Testis (tissue), 3 donors: Measurements from ENCODE around the gene KIF2C. TPM values are rescaled to one million over a fixed set of nuclear protein-coding genes. Genes with fewer than 3 reads are reported as not detected.

ENCODE experiments used
- DNase-seq: peaks from one replicate; pipeline ENCODE4 v3.0.0-alpha.2; 2019
- H3K27ac ChIP-seq, 2 donors: fragments of 200-600 bp; sonication (generic); one replicate each; pipeline ENCODE4 v1.5.1; 2019
- H3K27me3 ChIP-seq: fragments of 200-600 bp; sonication (generic); one replicate; pipeline ENCODE4 v1.5.1; 2019
- H3K36me3 ChIP-seq: fragments of 200-600 bp; sonication (generic); one replicate; pipeline ENCODE4 v1.5.1; 2017; ENCODE audit warnings: low read depth; ENCODE audit errors: missing control alignments
- H3K4me1 ChIP-seq: fragments of 200-600 bp; sonication (generic); one replicate; pipeline ENCODE4 v1.5.1; 2019
- H3K4me3 ChIP-seq, 2 donors: fragments of 200-600 bp; sonication (generic); one replicate each; pipeline ENCODE4 v1.5.1; 2017 to 2019
- H3K9me3 ChIP-seq: fragments of 200-600 bp; sonication (generic); one replicate; pipeline ENCODE4 v1.5.1; 2017
- POLR2A ChIP-seq: fragments of 450-650 bp; IDR thresholded peaks from one replicate; pipeline ENCODE4 v1.6.1; 2017; ENCODE audit warnings: antibody characterized with exemption, mild to moderate bottlenecking, moderate library complexity
- WGBS, 2 donors: methylation state at CpG; one replicate each; pipeline ENCODE4 v1.1.5; 2018; 5-methylcytosine and 5-hydroxymethylcytosine counted together
- intact Hi-C: fragments of 100-400 bp; cut with DNase I; formaldehyde crosslinking; loops from one replicate; pipeline ENCODE4 v1.15.1; 2023; ENCODE audit warnings: low total_unique reads
- polyA plus RNA-seq: library from polyadenylated mRNA; stranded (reverse); fragments of 350-450 nt; fragmentation: Illumina TruSeq; extraction: RNeasy Lipid Tissue Mini Kit (QIAGEN cat#74804); gene quantifications from one replicate; pipeline ENCODE4 v1.2.3, GENCODE V29; 2014; ENCODE audit warnings: low read depth, low replicate concordance; ENCODE audit not compliant: insufficient read depth
- total RNA-seq, 2 donors: library from RNA; depleted of rRNA; stranded (reverse); fragments of >200 nt; gene quantifications; one replicate each; pipeline ENCODE4 v1.2.3, GENCODE V29; 2016
- TF ChIP-seq, protein P1 (sequence below), 3 experiments: fragments of 450-650 bp in 2 of 3; fragments of 200-600 bp in 1 of 3; sonication (generic) in 1 of 3; IDR thresholded peaks; one replicate each; pipeline ENCODE4 v1.5.1; 2016 to 2019; ENCODE audit warnings: antibody characterized with exemption in 3 of 3, mild to moderate bottlenecking in 2 of 3, moderate library complexity in 1 of 3

KIF2C gene
- total and polyA plus RNA-seq, 3 donors from 2014 or later, result 53.5 to 167 (median 130) TPM

DNA sequence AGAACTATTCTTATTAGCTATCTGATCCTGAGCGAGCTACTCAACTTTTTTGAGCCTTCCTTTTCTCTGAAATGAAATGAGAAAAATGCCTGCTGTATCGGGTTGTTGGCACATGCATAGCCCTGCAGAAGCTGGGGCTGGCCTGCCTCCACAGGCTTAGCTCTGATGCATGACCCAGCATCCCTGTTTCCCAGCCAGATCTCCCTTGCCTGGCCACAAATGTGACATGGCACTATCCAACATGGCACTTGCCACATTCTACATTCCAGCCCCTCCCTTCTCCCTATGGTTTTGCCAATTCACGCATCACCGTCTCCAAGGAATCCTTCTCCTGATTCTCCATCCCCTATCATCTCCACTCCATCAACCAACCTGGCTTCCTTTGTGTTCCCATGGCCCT is 22.5 kb upstream of the KIF2C start:
- Histone ChIP-seq H3K27ac (no peak overlapping the region), H3K36me3 (no peaks in the 10 kb centered on the region), H3K4me3 (no peak overlapping the region), H3K4me1 (no peaks in the 10 kb centered on the region), H3K9me3 (no peaks in the 10 kb centered on the region), H3K27me3 (no peaks in the 10 kb centered on the region)
- intact Hi-C loops, result no loop called here
- 85 to 94% methylated on average over 4 of the region's 4 CpGs for WGBS, 2 donors
- DNase-seq, result no peak
- no peak for TF ChIP-seq POLR2A
- TF ChIP-seq, protein P1, sequence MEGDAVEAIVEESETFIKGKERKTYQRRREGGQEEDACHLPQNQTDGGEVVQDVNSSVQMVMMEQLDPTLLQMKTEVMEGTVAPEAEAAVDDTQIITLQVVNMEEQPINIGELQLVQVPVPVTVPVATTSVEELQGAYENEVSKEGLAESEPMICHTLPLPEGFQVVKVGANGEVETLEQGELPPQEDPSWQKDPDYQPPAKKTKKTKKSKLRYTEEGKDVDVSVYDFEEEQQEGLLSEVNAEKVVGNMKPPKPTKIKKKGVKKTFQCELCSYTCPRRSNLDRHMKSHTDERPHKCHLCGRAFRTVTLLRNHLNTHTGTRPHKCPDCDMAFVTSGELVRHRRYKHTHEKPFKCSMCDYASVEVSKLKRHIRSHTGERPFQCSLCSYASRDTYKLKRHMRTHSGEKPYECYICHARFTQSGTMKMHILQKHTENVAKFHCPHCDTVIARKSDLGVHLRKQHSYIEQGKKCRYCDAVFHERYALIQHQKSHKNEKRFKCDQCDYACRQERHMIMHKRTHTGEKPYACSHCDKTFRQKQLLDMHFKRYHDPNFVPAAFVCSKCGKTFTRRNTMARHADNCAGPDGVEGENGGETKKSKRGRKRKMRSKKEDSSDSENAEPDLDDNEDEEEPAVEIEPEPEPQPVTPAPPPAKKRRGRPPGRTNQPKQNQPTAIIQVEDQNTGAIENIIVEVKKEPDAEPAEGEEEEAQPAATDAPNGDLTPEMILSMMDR (IDR thresholded peaks at IDR 0.05), result no peak

DNA sequence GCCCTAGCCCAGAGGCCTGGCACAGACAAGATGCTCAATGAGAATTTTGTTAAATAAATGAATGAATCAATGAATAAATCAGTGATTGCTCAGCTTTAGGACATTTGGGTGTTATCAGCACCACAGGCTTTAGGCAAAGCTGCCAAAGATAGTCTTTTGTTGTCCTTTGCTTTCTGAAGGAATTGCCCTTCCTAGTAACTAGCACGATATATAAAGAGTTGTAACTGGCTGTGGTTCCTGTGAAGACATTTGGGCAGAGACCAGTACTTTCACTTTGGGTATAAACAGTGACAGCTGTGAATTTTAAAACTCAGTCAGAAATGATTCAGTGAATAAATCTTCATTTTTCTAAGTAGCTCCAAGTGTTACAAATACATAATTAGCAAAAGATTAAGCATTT is 22.0 kb upstream of the KIF2C start:
- no peak for DNase-seq
- intact Hi-C loops, result no loop called here
- Histone ChIP-seq H3K4me1 (no peaks in the 10 kb centered on the region), H3K27me3 (no peaks in the 10 kb centered on the region), H3K36me3 (no peaks in the 10 kb centered on the region), H3K4me3 (no peak overlapping the region), H3K27ac (no peak overlapping the region), H3K9me3 (no peaks in the 10 kb centered on the region)
- TF ChIP-seq, protein P1 (IDR thresholded peaks at IDR 0.05), result no peak
- no peak for TF ChIP-seq POLR2A
- 64 to 68% methylated on average over 1 of the region's 1 CpG for WGBS, 2 donors

DNA sequence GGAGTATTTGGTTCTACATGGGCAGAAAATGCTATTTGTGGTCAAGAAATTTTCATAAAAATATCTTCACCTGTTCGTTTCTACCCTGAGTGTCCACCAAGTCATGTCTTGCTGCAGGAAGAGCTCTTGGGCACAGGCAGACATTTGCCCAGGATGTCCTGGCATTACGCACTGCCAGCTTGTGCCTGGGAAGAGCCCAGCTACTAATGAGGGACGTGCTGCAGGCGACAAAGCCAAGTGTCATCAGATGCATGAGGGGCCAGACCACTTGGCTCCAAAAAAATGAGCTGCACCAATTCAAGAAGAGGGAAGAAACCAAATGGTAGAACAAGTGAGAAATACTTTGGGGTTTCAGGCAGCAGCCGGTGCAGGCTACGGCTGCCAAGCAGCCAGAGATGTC is 21.5 kb upstream of the KIF2C start:
- H3K27ac ChIP-seq, result no peak overlapping the region
- intact Hi-C loops, result no loop called here
- no peaks in the 10 kb centered on the region for H3K4me1 ChIP-seq
- TF ChIP-seq, protein P1 (IDR thresholded peaks at IDR 0.05), result no peak
- TF ChIP-seq POLR2A, result no peak
- WGBS, 2 donors, result 94 to 95% methylated on average over 4 to 6 of the region's 6 CpGs
- DNase-seq, result no peak
- H3K4me3 ChIP-seq, result no peak overlapping the region
- no peaks in the 10 kb centered on the region for H3K9me3 ChIP-seq
- H3K27me3 ChIP-seq, result no peaks in the 10 kb centered on the region
- no peaks in the 10 kb centered on the region for H3K36me3 ChIP-seq

DNA sequence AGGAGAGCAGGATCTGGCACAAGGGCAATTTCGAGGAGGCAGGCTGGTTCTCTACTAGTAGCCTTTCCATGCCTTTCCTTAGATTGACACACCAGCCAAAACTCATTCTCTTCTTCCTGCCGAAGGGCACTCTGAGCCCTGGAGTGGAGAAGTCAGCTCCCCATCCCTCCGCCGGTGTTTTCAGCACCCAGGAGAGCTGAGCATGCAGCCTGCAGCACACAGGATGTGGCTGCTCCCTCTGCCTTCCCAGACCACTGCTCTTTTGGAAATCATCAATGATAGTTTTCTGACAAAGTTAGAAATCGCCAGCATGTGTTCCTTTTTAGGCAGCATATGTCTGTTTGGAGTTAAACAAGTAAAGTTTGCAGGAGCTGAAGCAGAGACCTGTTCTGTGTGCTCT is 20.3 kb upstream of the KIF2C start:
- DNase-seq, result no peak
- WGBS, 2 donors, result 75 to 85% methylated on average over 5 of the region's 5 CpGs
- no peak overlapping the region for H3K27ac ChIP-seq
- H3K4me3 ChIP-seq, result no peak overlapping the region
- no peaks in the 10 kb centered on the region for H3K4me1 ChIP-seq
- H3K27me3 ChIP-seq, result no peaks in the 10 kb centered on the region
- intact Hi-C loops, result no loop called here
- no peaks in the 10 kb centered on the region for H3K36me3 ChIP-seq
- TF ChIP-seq, protein P1 (IDR thresholded peaks at IDR 0.05), result no peak
- TF ChIP-seq POLR2A, result no peak
- no peaks in the 10 kb centered on the region for H3K9me3 ChIP-seq

DNA sequence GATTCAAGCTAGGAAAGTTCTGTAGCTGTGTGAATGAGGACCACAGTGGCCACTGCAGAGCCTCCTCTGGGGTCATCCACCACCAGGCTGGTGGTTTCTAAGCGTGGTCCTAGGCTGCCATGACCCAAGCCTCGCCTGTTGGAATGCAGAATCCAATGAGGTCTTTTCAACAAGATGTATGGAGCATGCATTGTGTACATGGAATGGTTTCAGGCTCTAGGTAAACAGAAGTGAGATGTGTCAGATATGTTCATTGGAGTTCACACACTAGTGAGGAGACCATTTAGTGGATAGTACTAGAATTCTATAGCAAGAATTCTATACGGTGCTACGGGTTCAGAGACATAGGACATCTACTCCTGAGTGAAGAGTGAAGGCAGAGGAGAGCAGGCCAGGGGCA is 19.4 kb upstream of the KIF2C start:
- H3K9me3 ChIP-seq, result no peaks in the 10 kb centered on the region
- intact Hi-C loops, result no loop called here

More for the DNA sequence above, 19.4 kb upstream of the KIF2C start:
- H3K36me3 ChIP-seq, result no peaks in the 10 kb centered on the region
- H3K4me1 ChIP-seq, result no peaks in the 10 kb centered on the region
- no peak for DNase-seq
- no peaks in the 10 kb centered on the region for H3K27me3 ChIP-seq
- no peak for TF ChIP-seq POLR2A
- TF ChIP-seq, protein P1 (IDR thresholded peaks at IDR 0.05), result no peak
- WGBS, 2 donors, result 76 to 92% methylated on average over 4 of the region's 4 CpGs
- H3K27ac ChIP-seq, result no peak overlapping the region
- H3K4me3 ChIP-seq, result no peak overlapping the region
